HG02970 (cell line): Measurements from ENCODE around the gene VPS26C.
"Not testable (repeated sequence)": the region's sequence is repeated elsewhere in the genome, so short reads cannot be mapped to it uniquely, and the experiment has no call there.

Experiments used
- ATAC-seq: cut with Tn5 transposase; IDR thresholded peaks from one replicate; pipeline ENCODE4 v1.9.1; 2021; ENCODE audit warnings: mild to moderate bottlenecking, moderate library complexity, moderate number of reproducible peaks; ENCODE audit not compliant: unreplicated experiment, low FRiP score

Gene VPS26C

DNA sequence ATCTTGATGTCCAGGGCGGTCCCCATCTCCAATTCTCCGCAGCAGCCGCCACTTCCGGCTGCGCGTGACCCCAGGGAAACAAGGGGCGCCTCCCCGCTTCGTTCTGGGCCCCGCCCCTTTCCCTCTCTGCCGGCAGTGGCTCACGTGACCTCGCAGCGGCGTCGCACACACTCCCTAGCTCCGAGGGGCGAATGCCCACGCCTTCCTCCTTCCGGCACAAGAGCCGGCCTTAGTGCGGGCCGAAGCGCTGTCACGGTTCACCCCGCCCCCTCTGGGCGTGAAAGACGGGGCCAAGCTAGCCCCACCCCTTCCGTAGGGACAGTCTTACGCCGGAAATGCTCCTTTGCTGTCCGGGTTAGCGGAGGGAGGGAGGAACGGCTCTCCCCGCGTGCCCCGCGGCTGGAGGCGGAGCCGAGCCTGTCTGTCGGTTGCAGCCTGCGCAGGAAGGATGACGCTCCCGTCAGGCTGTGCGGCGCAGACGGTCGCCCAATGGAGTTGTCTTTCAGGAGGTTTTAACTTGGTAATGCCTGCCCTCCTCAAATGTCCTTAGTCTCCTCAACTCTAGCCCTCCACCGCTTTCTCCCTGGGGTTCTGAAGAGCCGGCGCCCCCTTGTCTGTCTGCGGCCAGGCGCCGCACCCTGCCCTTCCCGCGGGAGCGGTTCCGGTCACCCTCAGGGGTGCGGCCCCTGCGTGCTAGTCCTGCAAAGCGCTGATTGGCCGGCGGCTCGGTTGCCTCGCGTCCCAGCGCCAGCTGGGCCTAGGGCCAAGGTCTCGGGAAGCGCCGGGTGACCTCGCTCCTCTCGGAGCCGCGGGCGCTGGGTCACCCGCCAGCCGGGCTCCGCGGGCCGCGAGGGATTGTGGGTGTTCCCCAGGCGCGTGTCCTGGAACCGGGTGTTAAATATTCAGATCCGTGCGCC is at the start of gene VPS26C:
VPS26C (minus strand) TSS at position 66 of the 917 bp plus-strand sequence; CDS start at position 26, 40 bp downstream.
- peak; percentile 94 for ATAC-seq

DNA sequence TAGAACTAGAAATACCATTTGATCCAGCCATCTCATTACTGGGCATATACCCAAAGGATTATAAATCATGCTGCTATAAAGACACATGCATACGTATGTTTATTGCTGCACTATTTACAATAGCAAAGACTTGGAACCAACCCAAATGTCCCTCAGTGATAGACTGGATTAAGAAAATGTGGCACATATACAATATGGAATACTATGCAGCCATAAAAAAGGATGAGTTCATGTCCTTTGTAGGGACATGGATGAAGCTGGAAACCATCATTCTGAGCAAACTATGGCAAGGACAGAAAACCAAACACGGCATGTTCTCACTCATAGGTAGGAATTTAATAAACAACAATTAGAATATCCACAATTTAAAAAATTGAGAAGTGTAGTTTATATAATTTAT is 48.9 kb upstream of the VPS26C start:
- ATAC-seq = not testable (repeated sequence)

DNA sequence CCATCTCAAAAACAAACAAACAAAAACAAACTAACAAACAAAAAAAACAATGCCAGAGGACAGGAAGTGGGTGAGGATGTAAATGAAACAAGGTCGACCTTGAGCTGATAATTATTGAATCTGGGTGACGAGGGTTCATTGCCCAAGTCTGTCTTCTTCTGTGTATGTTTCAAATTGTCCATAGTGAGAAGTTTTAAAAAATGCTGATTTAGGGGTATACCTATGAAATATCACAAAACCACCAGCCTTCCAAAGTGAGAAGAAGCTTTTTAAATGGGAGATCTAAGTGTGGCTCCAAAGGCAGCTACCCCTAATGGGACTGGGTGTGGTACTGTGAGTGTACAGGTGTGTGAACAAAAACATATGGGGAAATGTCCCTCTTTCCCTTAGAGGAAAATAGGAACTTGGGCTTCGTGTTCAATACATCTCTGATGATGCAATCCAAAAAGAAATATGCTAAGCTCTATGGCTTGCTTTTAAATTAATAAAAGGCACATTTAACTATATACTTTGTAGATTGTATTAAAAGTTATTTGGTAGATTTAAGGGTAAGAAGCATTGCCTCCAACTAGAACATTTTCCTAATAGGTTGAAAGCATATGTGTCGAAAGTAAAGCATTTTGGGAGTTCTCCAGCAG is 33.1 kb upstream of the VPS26C start:
- no peak for ATAC-seq

DNA sequence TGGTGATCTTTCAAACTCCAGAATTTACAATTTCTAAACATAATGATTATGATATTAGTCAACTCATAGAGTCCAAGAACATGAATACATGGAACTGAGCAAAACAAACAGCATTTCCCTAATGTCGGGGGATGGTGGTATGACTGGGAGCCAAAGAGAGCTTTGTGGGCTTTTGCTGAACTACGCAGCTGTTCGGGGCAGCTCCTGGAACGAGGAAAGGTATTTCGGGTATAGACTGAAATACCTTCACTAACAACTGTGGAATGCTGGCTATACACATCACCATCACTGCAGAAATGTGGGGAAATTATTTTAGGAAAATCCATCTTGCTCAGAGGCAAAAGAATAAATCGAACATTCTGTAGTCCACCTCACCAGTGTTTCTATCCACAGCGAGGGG is 30.2 kb upstream of the VPS26C start:
- ATAC-seq = no peak

DNA sequence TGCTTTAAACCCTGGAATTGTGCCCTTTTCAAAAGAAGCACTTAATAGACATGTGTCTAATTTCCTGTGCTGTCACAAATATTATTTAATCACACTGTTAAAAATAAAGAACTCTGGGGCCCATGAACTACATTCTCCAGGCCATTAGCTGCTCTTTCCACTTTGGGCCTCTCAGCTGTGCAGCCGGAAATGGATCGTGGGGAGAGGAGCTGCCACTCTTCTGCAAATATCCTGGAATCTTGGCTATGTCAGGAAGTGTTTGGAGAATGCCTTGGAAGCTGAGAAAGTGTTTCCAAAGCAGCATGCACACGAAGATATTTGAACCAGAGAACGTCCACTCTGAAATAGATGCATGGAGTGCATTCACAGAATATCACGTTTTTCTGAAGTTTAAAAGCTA is 27.5 kb upstream of the VPS26C start:
- no peak for ATAC-seq

DNA sequence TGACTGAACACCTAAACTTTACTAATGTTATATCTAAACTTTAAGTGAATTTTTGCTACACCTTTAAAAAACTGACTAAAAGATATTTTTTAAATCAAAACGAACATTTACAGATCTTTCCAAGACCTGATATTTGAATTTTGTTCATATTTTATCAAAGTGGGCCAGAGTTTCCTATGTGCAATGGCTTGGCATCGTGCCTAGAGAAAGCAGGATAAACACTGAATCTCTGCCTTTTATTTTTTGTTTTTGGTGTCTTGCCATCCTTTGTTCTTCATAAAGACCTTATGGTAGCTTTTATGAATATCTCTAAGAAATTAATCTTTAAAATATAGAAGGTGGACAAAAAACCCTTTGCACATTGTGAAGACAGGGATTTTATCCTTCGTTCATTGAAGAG is 25.8 kb upstream of the VPS26C start:
- no peak for ATAC-seq

DNA sequence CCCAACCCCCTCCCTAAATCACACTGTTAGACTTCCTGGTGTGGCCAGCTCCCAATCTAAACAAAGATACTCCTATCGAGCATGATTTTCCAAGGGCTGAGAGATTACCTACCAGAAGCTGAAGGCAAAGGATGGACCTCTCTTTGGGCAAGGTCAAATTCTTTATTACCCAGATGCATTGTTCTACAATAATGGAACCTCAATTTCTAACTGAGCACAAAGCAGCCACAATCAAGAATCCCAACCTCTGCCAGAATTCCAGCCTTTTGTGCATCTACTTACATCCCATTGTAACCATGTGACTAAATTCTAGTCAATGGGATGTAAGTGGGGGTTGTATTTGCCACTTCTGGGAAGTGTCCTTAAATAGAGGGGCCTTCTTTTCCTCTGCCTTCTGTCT is 24.9 kb upstream of the VPS26C start:
- ATAC-seq = no peak

DNA sequence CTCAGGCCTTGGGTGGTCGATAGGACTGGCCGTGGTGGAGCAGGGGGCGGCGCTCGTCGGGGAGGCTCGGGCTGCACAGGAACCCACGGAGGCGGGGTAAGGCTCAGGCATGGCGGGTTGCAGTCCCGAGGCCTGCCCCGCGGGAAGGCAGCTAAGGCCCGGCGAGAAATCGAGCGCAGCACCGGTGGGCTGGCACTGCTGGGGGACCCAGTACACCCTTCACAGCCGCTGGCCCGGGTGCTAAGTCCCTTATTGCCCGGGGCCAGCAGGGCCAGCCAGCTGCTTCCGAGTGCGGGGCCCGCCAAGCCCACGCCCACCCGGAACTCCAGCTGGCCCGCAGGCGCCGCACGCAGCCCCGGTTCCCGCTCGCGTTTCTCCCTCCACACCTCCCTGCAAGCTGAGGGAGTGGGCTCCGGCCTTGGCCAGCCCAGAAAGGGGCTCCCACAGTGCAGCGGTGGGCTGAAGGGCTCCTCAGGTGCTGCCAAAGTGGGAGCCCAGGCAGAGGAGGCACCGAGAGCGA is 16.1 kb upstream of the VPS26C start:
- ATAC-seq = not testable (repeated sequence)

DNA sequence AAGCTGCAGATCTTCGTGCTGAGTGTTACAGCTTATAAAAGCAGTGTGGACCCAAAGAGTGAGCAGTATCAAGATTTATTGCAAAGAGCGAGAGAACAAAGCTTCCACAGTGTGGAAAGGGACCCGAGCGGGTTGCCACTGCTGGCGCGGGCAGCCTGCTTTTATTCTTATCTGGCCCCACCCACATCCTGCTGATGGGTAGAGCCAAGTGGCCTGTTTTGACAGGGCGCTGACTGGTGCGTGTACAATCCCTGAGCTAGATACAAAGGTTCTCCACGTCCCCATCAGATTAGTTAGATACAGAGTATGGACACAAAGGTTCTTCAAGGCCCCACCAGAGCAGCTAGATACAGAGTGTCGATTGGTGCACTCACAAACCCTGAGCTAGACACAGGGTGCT is 15.5 kb upstream of the VPS26C start:
- not testable (repeated sequence) for ATAC-seq

DNA sequence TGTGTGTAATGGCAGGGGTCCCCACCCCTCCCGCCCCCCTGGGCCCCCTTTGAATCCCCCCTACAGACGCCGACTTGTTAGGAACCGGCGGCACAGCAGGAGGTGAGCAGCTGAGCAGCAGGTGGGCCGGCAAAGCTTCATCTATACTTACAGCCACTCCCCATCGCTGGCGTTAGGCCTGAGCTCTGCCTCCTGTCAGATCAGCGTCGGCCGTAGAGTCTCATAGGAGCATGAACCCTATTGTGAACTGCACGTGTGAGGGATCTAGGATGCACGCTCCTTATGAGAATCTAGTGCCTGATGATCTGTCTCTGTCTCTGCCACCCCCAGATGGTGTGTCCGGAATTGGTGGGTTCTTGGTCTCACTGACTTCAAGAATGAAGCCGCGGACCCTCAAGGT is 14.9 kb upstream of the VPS26C start:
- ATAC-seq = no peak

DNA sequence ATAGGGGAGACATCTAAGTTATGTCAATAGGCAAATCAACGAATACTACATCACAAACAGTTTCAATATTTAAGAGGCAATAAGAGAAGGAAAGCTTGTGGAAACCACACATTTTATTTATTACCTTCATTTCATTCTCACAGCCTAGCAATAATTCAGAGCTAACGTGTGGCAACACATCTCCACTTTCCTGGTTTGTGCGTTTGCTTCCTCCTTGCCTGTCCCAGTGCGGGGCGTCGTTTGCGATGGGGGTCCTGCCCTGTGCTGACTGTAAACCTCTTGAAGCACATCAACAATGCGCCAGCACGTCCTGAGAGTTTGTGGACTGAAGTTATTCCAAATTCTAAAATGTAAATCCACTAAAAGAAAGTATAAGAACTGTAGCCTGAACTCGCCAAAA is 14.4 kb upstream of the VPS26C start:
- no peak for ATAC-seq

DNA sequence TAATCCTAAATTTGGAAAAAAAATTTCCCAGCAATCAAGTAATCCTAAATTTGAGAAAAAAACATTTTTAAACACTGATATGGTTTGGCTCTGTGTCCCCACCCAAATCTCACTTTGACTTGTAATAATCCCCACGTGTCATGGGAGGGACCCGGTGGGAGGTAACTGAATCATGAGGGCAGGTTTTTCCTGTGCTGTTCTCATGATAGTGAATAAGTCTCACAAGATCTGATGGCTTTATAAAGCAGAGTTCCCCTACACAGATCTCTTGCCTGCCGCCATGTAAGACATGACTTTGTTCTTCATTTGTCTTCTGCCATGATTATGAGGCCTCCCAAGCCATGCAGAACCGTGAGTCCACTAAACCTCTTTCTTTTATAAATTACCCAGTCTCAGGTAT is 12.1 kb upstream of the VPS26C start:
- not testable (repeated sequence) for ATAC-seq

DNA sequence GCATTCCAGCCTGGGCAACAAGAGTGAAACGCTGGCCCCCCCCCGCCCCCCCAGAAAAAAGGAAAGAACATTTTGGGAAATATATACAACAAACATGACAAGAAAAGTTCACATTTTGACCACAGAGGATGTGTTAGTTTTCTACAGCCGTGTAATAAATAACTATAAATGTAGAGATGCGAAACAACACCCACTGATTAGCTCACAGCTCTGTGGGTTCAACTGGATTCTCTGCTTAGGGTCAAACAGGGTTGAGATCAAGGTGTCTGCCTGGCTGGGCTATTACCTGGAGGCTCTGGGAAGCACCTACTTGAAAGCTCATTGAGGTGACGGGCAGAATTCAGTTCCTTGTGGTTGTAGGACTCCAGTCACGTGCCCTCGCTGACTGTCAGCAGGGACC is 11.1 kb upstream of the VPS26C start:
- no peak for ATAC-seq

DNA sequence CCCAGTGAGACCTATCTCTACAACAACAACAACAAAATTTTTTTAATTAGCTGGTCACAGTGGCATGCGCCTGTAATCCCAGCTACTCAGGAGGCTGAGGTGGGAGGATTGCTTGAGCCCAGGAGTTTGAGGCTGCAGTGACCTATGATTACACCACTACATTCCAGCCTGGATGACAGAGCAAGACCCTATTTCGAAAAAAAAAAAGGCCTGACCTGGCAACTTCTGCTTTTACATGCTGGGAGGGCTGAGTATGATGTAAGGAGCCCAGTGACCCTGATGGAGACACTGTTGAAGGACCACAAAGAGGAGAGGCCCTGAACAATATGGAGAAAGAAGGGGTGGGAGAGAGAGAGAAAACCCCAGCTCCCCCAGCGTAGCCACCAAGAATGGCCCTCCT is 9.2 kb upstream of the VPS26C start:
- ATAC-seq = no peak

DNA sequence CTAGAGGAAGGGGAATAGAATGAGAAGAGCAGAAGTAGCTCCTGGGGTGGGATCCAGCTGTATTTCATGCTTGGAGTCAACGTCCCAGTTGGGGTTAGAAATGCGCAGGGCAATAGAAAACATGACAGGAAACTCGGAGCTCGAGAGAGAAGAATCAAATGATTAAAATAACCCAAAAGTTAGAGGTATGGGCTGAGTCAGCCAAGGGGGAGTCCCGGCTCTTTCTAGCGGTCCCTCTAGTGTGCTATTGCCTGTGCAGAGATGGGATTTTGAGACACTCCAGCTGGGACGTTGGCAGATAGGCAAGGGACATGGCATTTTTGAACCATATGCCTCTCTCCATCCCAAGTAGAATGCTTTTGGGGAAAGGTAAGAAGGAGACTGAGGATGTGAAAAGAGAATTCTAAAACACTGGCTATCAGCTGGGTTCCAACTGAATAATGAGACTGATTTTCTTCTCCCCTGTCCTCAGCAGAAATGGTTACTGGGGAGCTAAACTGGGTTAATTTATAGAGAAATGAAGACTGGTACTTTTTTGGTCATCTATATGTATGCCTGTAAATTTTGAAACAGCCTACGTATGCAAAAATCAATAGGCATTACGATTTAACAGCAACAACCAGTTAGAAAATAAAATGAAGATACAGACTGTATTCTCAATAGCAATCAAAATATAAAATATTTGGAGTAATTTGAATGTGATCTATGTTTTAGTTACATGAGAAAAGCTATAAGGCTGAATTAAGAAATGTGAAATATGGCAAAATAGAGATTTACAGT is 7.0 kb upstream of the VPS26C start:
- no peak for ATAC-seq

DNA sequence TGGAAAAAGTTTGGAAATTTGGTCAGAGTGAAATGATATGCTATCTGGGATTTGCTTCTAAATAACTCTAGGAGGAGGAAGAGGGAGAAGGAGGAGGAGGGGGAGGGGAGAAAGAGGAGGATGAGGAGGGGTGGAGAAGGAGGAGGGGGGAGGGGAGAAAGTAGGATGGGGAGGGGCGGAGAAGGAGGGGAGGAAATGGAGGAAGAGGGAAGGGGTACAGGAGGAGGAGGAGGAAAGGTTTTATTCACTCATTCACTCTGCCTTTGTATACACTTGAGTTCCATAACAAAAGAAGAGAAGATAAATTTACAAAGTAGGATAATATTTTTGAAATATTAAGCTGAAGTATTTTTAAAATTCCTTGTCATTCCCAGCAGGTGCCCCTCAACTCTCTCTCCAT is 6.3 kb upstream of the VPS26C start:
- ATAC-seq = no peak

DNA sequence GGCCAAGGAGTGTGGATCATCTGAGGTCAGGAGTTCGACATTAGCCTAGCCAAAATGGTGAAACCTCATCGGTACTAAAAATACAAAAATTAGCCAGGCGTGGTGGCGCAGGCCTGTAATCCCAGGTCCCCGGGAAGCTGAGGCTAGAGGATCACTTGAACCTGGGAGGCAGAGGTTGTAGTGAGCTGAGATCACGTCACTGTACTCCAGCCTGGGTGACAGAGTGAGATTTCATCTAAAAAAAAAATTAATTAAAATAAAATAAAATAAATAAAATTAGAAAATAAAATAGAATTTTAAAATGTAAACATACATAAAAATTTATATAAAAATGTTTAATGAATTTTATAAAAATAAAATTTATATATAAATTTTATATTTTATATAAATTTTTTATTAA is 5.8 kb upstream of the VPS26C start:
- no peak for ATAC-seq

DNA sequence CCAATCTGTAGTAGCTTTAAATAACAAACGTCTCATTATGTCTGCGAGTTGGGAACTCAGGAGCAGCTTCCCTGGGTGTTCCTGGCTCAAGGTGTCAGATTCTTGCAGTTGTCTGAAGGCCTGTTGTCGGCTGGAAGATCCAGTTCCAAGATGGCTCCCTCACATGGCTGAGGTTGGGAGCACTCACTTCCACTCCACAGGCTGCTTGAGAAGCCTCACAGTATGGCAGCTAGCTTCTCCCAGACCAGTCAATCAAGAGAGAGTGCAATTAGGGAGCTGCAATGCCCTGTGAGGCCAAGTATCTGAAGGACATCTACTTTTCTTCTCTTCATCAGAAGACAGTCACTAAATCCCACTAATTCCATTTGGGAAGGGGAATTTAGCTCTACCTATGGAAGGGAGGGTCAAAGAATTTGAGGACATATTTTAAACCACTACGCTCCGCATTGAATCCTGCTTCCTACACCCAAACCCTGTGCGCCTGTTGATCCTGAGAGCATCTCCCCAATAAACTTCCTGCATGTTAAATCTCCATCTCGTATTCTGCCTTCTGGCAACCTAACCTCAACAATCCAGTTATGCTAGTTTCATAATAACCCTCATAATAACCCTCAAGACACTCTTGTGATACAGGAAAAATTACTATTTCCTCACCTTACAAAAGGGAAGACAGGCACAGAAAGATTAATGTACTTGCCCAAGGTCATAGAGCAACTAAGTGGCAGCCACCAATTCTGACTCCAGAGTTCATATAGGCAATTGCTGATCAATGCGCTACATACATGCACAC is 3.6 kb upstream of the VPS26C start:
- no peak for ATAC-seq

DNA sequence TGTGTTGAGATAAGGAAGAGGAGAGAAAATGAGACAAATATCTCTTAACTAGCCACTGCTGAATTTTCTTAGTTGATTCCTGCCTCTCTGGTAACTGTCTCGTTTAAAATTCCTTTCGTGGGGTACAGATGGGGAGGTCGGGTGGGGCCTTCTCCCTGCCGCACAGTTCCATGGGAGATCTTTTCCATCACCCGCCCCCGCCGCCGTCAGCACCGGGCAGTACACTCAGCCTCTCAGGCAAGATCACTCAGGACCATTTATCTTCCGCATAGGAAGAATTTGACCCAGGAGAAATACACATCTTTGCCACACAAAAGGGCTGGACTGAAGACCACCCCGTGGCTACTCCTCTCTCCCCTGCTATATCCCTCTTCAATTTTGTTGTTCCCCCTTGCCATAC is 2.3 kb upstream of the VPS26C start:
- ATAC-seq = no peak

DNA sequence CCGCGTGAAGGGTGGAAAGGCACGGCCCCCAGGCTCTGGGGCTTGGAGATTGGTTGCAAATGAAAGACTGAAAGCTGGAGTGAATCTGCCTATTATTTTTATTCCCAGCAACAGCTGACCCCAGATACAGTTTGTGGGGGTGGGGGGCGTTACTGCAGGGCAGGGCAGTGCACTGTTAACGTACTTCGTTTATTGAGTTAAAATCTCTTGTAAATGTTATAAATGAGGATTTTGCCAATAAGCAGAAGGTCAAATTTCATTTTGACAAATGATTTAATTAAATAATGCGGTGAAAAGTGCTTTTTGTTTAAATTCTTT is 1.0 kb upstream of the VPS26C start:
- ATAC-seq = no peak
